IMR-90 (cell line): ENCODE data around the gene CFAP73. TPM values are rescaled to one million over a fixed set of nuclear protein-coding genes. Genes with fewer than 3 reads are reported as not detected.

Experiments
- ATAC-seq: fragments of 200-7000 bp; cut with Tn5 transposase; 2 replicates; pipeline ENCODE4 v1.9.1; 2020; ENCODE audit warnings: low read depth, mild to moderate bottlenecking, moderate library complexity
- BruUV-seq: library from RNA; stranded (reverse); fragments of 400-500 nt; replicated peaks from 2 replicates; lab custom pipeline; 2021; lab: Mats Ljungman, UMichigan
- CTCF ChIA-PET: fragments of 300-600 bp; formaldehyde crosslinking; extraction: SDS; loops from one replicate; lab custom pipeline; 2021; ENCODE audit warnings: antibody characterized with exemption; lab: Yijun Ruan, JAX
- POLR2A ChIA-PET: fragments of 300-600 bp; sonication (Branson Sonifier 250); formaldehyde crosslinking; loops from one replicate; lab custom pipeline; 2022; ENCODE audit warnings: antibody characterized with exemption; ENCODE audit not compliant: unreplicated experiment; lab: Charles Lee
- DNase-seq: peaks from one replicate; pipeline ENCODE4 v3.0.0; 2013
- H2AFZ ChIP-seq: replicated peaks from 2 replicates; pipeline ENCODE3; 2013; ENCODE audit warnings: low read length, mild to moderate bottlenecking; ENCODE audit not compliant: poor library complexity
- H2AK5ac ChIP-seq: 2 replicates; pipeline ENCODE4 v1.6.1; 2013; ENCODE audit warnings: low read depth, low read length, inconsistent platforms
- H2AK9ac ChIP-seq: replicated peaks from 2 replicates; pipeline ENCODE3; 2013; ENCODE audit warnings: mild to moderate bottlenecking, low read depth, low read length, moderate library complexity; ENCODE audit not compliant: poor library complexity
- H2BK120ac ChIP-seq: 2 replicates; pipeline ENCODE4 v1.6.1; 2013; ENCODE audit warnings: low read depth, low read length, inconsistent platforms
- H2BK15ac ChIP-seq: 3 replicates; pipeline ENCODE4 v1.6.1; 2013; ENCODE audit warnings: low read depth, low read length, inconsistent platforms
- H2BK20ac ChIP-seq: 2 replicates; pipeline ENCODE4 v1.6.1; 2013; ENCODE audit warnings: low read depth, mild to moderate bottlenecking, inconsistent platforms, low read length, moderate library complexity
- H2BK5ac ChIP-seq: 2 replicates; pipeline ENCODE4 v1.6.1; 2013; ENCODE audit warnings: mild to moderate bottlenecking, low read depth, low read length, inconsistent platforms; ENCODE audit not compliant: poor library complexity, severe bottlenecking
- H3K14ac ChIP-seq: replicated peaks from 2 replicates; pipeline ENCODE4 v1.6.1; 2013; ENCODE audit warnings: low read depth, low read length, inconsistent platforms
- H3K18ac ChIP-seq: 2 replicates; pipeline ENCODE4 v1.6.1; 2013; ENCODE audit warnings: low read depth, low read length, control low read depth
- H3K23ac ChIP-seq: 2 replicates; pipeline ENCODE4 v1.6.1; 2013; ENCODE audit warnings: low read depth, low read length, inconsistent platforms
- H3K27ac ChIP-seq: 2 replicates; pipeline ENCODE4 v1.5.1; 2013; ENCODE audit warnings: mild to moderate bottlenecking, control low read depth, low read length; ENCODE audit not compliant: insufficient read depth
- H3K27me3 ChIP-seq: 2 replicates; pipeline ENCODE4 v1.6.1; 2013; ENCODE audit warnings: low read length; ENCODE audit not compliant: control insufficient read depth, insufficient read depth
- H3K36me3 ChIP-seq: 2 replicates; pipeline ENCODE4 v1.6.1; 2013; ENCODE audit warnings: low read length, mixed read lengths; ENCODE audit not compliant: control insufficient read depth, insufficient read depth
- H3K4ac ChIP-seq: 2 replicates; pipeline ENCODE4 v1.6.1; 2013; ENCODE audit warnings: low read depth, low read length, inconsistent platforms
- H3K4me1 ChIP-seq: 2 replicates; pipeline ENCODE4 v1.6.1; 2013; ENCODE audit warnings: low read length, mixed read lengths; ENCODE audit not compliant: control insufficient read depth, insufficient read depth
- H3K4me2 ChIP-seq: 2 replicates; pipeline ENCODE4 v1.6.1; 2013; ENCODE audit warnings: low read depth, mild to moderate bottlenecking, control low read depth, low read length, moderate library complexity
- H3K4me3 ChIP-seq: 2 replicates; pipeline ENCODE4 v1.5.1; 2013; ENCODE audit warnings: low read depth, mild to moderate bottlenecking, control low read depth, low read length, moderate library complexity; ENCODE audit not compliant: insufficient read depth
- H3K56ac ChIP-seq: 2 replicates; pipeline ENCODE4 v1.6.1; 2013; ENCODE audit warnings: low read length, inconsistent platforms; ENCODE audit not compliant: insufficient read depth; ENCODE audit errors: extremely low read depth
- H3K79me1 ChIP-seq, 2 experiments: 2 replicates each; pipeline ENCODE4 v1.6.1; 2013; ENCODE audit warnings: low read length in 2 of 2, inconsistent platforms in 1 of 2, low read depth in 1 of 2
- H3K9ac ChIP-seq: 2 replicates; pipeline ENCODE4 v1.6.1; 2013; ENCODE audit warnings: low read depth, low read length, control low read depth
- H3K9me1 ChIP-seq: 2 replicates; pipeline ENCODE4 v1.6.1; 2013; ENCODE audit warnings: low read length, inconsistent platforms; ENCODE audit not compliant: insufficient read depth
- H3K9me3 ChIP-seq: 2 replicates; pipeline ENCODE4 v1.6.1; 2013; ENCODE audit warnings: low read length; ENCODE audit not compliant: control insufficient read depth, insufficient read depth
- H4K20me1 ChIP-seq: 2 replicates; pipeline ENCODE4 v1.6.1; 2013; ENCODE audit warnings: low read length, inconsistent platforms; ENCODE audit not compliant: insufficient read depth
- H4K5ac ChIP-seq: 2 replicates; pipeline ENCODE4 v1.6.1; 2013; ENCODE audit warnings: mild to moderate bottlenecking, low read depth, low read length, control low read depth
- H4K8ac ChIP-seq, 2 experiments: 2 replicates each; pipeline ENCODE4 v1.6.1; 2013; ENCODE audit warnings: low read depth in 2 of 2, low read length in 2 of 2, control low read depth in 1 of 2, inconsistent platforms in 1 of 2
- H4K91ac ChIP-seq: 2 replicates; pipeline ENCODE4 v1.6.1; 2013; ENCODE audit warnings: low read depth, low read length, inconsistent platforms; ENCODE audit not compliant: insufficient read depth
- BHLHE40 ChIP-seq: fragments of 150-350 bp; IDR thresholded peaks from 2 replicates; pipeline ENCODE4 v1.6.1; 2016; ENCODE audit warnings: mild to moderate bottlenecking, low read depth, low read length
- CEBPB ChIP-seq: IDR thresholded peaks from 2 replicates; pipeline ENCODE4 v1.6.1; 2012; ENCODE audit warnings: low read depth, low read length, improper control_type of control experiment
- CHD1 ChIP-seq: IDR thresholded peaks from 2 replicates; pipeline ENCODE4 v1.6.1; 2012; ENCODE audit warnings: low read depth, low read length, improper control_type of control experiment
- FOS ChIP-seq: fragments of 150-350 bp; IDR thresholded peaks from 2 replicates; pipeline ENCODE4 v1.6.1; 2016; ENCODE audit warnings: low read depth, low read length
- MAFK ChIP-seq: IDR thresholded peaks from 2 replicates; pipeline ENCODE4 v1.6.1; 2012; ENCODE audit warnings: low read depth, low read length, improper control_type of control experiment
- MAZ ChIP-seq: IDR thresholded peaks from 2 replicates; pipeline ENCODE4 v1.6.1; 2012; ENCODE audit warnings: low read depth, mild to moderate bottlenecking, low read length, improper control_type of control experiment, moderate library complexity, borderline replicate concordance
- MXI1 ChIP-seq: IDR thresholded peaks from 2 replicates; pipeline ENCODE4 v1.6.1; 2012; ENCODE audit warnings: low read depth, mild to moderate bottlenecking, low read length, moderate library complexity, borderline replicate concordance
- NFE2L2 ChIP-seq: fragments of 150-350 bp; IDR thresholded peaks from 2 replicates; pipeline ENCODE4 v1.6.1; 2016; ENCODE audit warnings: low read depth, mild to moderate bottlenecking, low read length
- POLR2A ChIP-seq: IDR thresholded peaks from 2 replicates; pipeline ENCODE4 v1.6.1; 2012; ENCODE audit warnings: mild to moderate bottlenecking, low read depth, low read length
- RAD21 ChIP-seq: IDR thresholded peaks from 2 replicates; pipeline ENCODE4 v1.6.1; 2012; ENCODE audit warnings: low read length, improper control_type of control experiment
- RCOR1 ChIP-seq: IDR thresholded peaks from 2 replicates; pipeline ENCODE4 v1.6.1; 2012; ENCODE audit warnings: mild to moderate bottlenecking, low read length, improper control_type of control experiment; ENCODE audit not compliant: insufficient replicate concordance
- RFX5 ChIP-seq: IDR thresholded peaks from 2 replicates; pipeline ENCODE4 v1.8.0; 2012; ENCODE audit warnings: low read depth, mild to moderate bottlenecking, low read length, moderate library complexity
- SMC3 ChIP-seq: fragments of 150-350 bp; IDR thresholded peaks from 2 replicates; pipeline ENCODE4 v1.6.1; 2016; ENCODE audit warnings: low read depth, mild to moderate bottlenecking, antibody characterized with exemption, low read length, moderate library complexity
- WGBS, 2 experiments: methylation state at CpG; one replicate each; pipeline versions ENCODE4 v1.1.5 to v1.1.7; 2013; ENCODE audit warnings: missing lambda C conversion rate in 2 of 2; ENCODE audit not compliant: insufficient read length in 1 of 2; ENCODE audit errors: extremely low coverage in 2 of 2; 5-methylcytosine and 5-hydroxymethylcytosine counted together
- dilution Hi-C: fragments of 300-500 bp; cut with HindIII; formaldehyde crosslinking; loops from one replicate; pipeline ENCODE4 v1.14.3; 2018; ENCODE audit warnings: low sequenced_read_pairs; ENCODE audit not compliant: unreplicated experiment
- in situ Hi-C: fragments of 300-500 bp; cut with MboI; formaldehyde crosslinking; loops from 3 replicates; pipeline ENCODE4 v1.14.3; 2019; ENCODE audit warnings: low sequenced_read_pairs, inconsistent platforms, mixed read lengths
- intact Hi-C: fragments of 100-400 bp; cut with micrococcal nuclease; formaldehyde crosslinking; loops from 2 replicates; pipeline ENCODE4 v1.10.0; 2022
- polyA plus RNA-seq, 3 experiments: library from polyadenylated mRNA; depleted of rRNA; stranded (reverse); fragments of >200 nt; gene quantifications; 2 replicates each; pipeline ENCODE4 v1.2.3, GENCODE V29; 2012; ENCODE audit warnings: low replicate concordance in 1 of 3
- total RNA-seq: library from RNA; depleted of rRNA; stranded (reverse); fragments of >200 nt; gene quantifications from 2 replicates; pipeline ENCODE4 v1.2.3, GENCODE V29; 2012
- TF ChIP-seq, protein P1 (sequence below): conservative IDR thresholded peaks from 2 replicates; pipeline ENCODE4 v1.5.1; 2012; ENCODE audit warnings: mild to moderate bottlenecking, low read depth, low read length, improper control_type of control experiment
- TF ChIP-seq, protein P2 (sequence below): fragments of 150-350 bp; IDR thresholded peaks from 2 replicates; pipeline ENCODE4 v1.6.1; 2016; ENCODE audit warnings: low read depth, mild to moderate bottlenecking, low read length, moderate library complexity, borderline replicate concordance
- TF ChIP-seq, protein P3 (sequence below): fragments of 150-350 bp; IDR thresholded peaks from 2 replicates; pipeline ENCODE4 v1.6.1; 2017; ENCODE audit warnings: mild to moderate bottlenecking, antibody characterized with exemption, low read length, low read depth

The CFAP73 gene
- total and polyA plus RNA-seq, 2 of the 4 experiments (the other 2 are of a cell fraction), result not detected

DNA sequence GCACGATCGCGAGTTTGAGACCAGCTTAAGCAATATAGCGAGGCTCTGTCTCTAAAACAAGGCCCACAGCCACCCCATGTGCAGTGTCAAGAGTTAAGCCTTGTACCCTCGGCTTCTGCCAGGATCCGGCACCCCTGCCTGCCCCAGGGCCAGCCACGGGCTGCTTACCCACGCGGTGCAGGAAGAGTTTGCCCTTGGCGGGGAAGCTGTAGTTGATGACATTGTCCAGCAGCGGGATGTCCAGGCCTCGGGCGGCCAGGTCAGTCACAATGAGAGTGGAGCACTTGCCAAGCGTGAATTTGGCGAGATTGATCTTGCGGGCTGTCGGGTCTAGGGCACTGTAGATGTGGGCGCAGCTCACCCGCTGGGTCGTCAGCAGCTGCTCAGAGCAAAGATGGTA lies 22.7 kb downstream of the CFAP73 start:
- POLR2A ChIA-PET, result no interaction called here
- H3K9me1 ChIP-seq, result no peaks in the 10 kb centered on the region
- no peak overlapping the region for H3K9ac ChIP-seq
- H3K23ac ChIP-seq, result no peak overlapping the region
- H3K36me3 ChIP-seq, result peaks cover 65% of the 10 kb centered on the region
- CTCF ChIA-PET, result interaction anchor here (0.5 to 0.7 kb wide), 3 partner anchors 12 to 1101 kb away, joined by 3 to 4 read pairs (median 3); partner anchors contain the start of gene OAS2
- H4K20me1 ChIP-seq, result peaks cover 2% of the 10 kb centered on the region
- no peak overlapping the region for H4K91ac ChIP-seq
- ATAC-seq (no peak), DNase-seq (no peak)
- intact Hi-C loops, result no loop called here
- no peak overlapping the region for H2AK9ac ChIP-seq
- no peak overlapping the region for H2BK15ac ChIP-seq
- H3K4me2 ChIP-seq, result no peak overlapping the region
- WGBS, 2 experiments, result 100% methylated on average over 11 of the region's 20 CpGs; no CpG with 5 or more reads in 1 of the 2 experiments
- H3K9me3 ChIP-seq, result peaks cover 7% of the 10 kb centered on the region
- H2BK20ac ChIP-seq, result no peak overlapping the region
- no peak overlapping the region for H4K5ac ChIP-seq
- H3K18ac ChIP-seq, result no peak overlapping the region
- H2AFZ ChIP-seq, result no peak overlapping the region
- no peak overlapping the region for H2BK120ac ChIP-seq
- BruUV-seq, result no TSS peak
- no peak overlapping the region for H3K4ac ChIP-seq
- no peak overlapping the region for H4K8ac ChIP-seq
- H3K27ac ChIP-seq, result no peak overlapping the region
- H3K56ac ChIP-seq, result no peak overlapping the region
- peaks cover 5 to 7% of the 10 kb centered on the region in 2 experiments; a peak in 1 of 4 replicates for H3K79me1 ChIP-seq
- H3K4me3 ChIP-seq, result no peak overlapping the region
- in situ Hi-C loops, result loop anchor here (5.0 kb wide), 1 partner anchor 125 kb away; no protein-coding TSS in a partner anchor
- dilution Hi-C loops, result no loop called here
- H3K4me1 ChIP-seq, result peaks cover 2% of the 10 kb centered on the region; the same call in 1 of the 2 replicates
- H3K27me3 ChIP-seq, result no peaks in the 10 kb centered on the region
- no peak overlapping the region for H2BK5ac ChIP-seq
- no peak overlapping the region for H3K14ac ChIP-seq
- TF ChIP-seq NFE2L2 (no peak), POLR2A (no peak), RFX5 (no peak), MAFK (no peak), CEBPB (no peak), RCOR1 (no peak), CHD1 (no peak), MAZ (no peak), SMC3 (no peak), MXI1 (no peak), FOS (no peak), BHLHE40 (no peak), RAD21 (no peak)
- TF ChIP-seq, protein P1, sequence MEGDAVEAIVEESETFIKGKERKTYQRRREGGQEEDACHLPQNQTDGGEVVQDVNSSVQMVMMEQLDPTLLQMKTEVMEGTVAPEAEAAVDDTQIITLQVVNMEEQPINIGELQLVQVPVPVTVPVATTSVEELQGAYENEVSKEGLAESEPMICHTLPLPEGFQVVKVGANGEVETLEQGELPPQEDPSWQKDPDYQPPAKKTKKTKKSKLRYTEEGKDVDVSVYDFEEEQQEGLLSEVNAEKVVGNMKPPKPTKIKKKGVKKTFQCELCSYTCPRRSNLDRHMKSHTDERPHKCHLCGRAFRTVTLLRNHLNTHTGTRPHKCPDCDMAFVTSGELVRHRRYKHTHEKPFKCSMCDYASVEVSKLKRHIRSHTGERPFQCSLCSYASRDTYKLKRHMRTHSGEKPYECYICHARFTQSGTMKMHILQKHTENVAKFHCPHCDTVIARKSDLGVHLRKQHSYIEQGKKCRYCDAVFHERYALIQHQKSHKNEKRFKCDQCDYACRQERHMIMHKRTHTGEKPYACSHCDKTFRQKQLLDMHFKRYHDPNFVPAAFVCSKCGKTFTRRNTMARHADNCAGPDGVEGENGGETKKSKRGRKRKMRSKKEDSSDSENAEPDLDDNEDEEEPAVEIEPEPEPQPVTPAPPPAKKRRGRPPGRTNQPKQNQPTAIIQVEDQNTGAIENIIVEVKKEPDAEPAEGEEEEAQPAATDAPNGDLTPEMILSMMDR, result no peak
- TF ChIP-seq, protein P2, sequence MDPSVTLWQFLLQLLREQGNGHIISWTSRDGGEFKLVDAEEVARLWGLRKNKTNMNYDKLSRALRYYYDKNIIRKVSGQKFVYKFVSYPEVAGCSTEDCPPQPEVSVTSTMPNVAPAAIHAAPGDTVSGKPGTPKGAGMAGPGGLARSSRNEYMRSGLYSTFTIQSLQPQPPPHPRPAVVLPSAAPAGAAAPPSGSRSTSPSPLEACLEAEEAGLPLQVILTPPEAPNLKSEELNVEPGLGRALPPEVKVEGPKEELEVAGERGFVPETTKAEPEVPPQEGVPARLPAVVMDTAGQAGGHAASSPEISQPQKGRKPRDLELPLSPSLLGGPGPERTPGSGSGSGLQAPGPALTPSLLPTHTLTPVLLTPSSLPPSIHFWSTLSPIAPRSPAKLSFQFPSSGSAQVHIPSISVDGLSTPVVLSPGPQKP, result no peak
- TF ChIP-seq, protein P3, sequence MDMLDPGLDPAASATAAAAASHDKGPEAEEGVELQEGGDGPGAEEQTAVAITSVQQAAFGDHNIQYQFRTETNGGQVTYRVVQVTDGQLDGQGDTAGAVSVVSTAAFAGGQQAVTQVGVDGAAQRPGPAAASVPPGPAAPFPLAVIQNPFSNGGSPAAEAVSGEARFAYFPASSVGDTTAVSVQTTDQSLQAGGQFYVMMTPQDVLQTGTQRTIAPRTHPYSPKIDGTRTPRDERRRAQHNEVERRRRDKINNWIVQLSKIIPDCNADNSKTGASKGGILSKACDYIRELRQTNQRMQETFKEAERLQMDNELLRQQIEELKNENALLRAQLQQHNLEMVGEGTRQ, result no peak
- H2AK5ac ChIP-seq, result no peak overlapping the region
